ENCODE data around the gene UQCC5.

The UQCC5 gene

GRCh38 chr3:52533623-52534280 is 2.7 kb upstream of the UQCC5 start, which contains the start of gene NT5DC2 (continued):
- no peak for TF ChIP-seq ZSCAN18 (tag by site-specific recombination; IDR thresholded peaks at IDR 0.05)
- no peak for TF ChIP-seq ZNF112 (tag by site-specific recombination; IDR thresholded peaks at IDR 0.05)
- no peak for TF ChIP-seq ZNF280C (tag by site-specific recombination; IDR thresholded peaks at IDR 0.05)
- no peak for TF ChIP-seq ZNF785 (tag by site-specific recombination; IDR thresholded peaks at IDR 0.05)
- TF ChIP-seq ZNF121 (tag by site-specific recombination; IDR thresholded peaks at IDR 0.05): no peak
- no peak for TF ChIP-seq SCRT1 (tag by site-specific recombination; IDR thresholded peaks at IDR 0.05; ENCODE audit: borderline replicate concordance)
- peak; percentile 87 for TF ChIP-seq ZBTB8A (tag by site-specific recombination; IDR thresholded peaks at IDR 0.05)
- TF ChIP-seq ZNF391 (tag by site-specific recombination; IDR thresholded peaks at IDR 0.05; ENCODE audit: borderline replicate concordance, low read depth): no peak
- no peak for TF ChIP-seq KLF9 (tag by site-specific recombination; IDR thresholded peaks at IDR 0.05; ENCODE audit: low read depth)
- no peak for TF ChIP-seq ZNF426 (tag by site-specific recombination; IDR thresholded peaks at IDR 0.05)
- peak; percentile 69 for TF ChIP-seq ZBTB10 (tag by site-specific recombination; IDR thresholded peaks at IDR 0.05)
- no peak for TF ChIP-seq EGR2 (tag by site-specific recombination; IDR thresholded peaks at IDR 0.05; ENCODE audit: low read depth)
- no peak for TF ChIP-seq ZNF184 (tag by site-specific recombination; IDR thresholded peaks at IDR 0.05)
- TF ChIP-seq ZNF704 (tag by site-specific recombination; IDR thresholded peaks at IDR 0.05): no peak
- no peak for TF ChIP-seq ZNF596 (tag by site-specific recombination; IDR thresholded peaks at IDR 0.05)
- no peak for TF ChIP-seq ZFP37 (tag by site-specific recombination; IDR thresholded peaks at IDR 0.05)
- no peak for TF ChIP-seq ZNF366 (tag by site-specific recombination; conservative IDR thresholded peaks at IDR 0.05)
- no peak for TF ChIP-seq ZNF473 (tag by site-specific recombination; IDR thresholded peaks at IDR 0.05)
- TF ChIP-seq ZNF580 (tag by site-specific recombination; IDR thresholded peaks at IDR 0.05): no peak
- 0 out of 2 replicates have a peak, but pooled peaks have one; percentile 18 for TF ChIP-seq GLIS1 (tag by site-specific recombination; IDR thresholded peaks at IDR 0.05)
- TF ChIP-seq ZNF140 (tag by site-specific recombination; IDR thresholded peaks at IDR 0.05): no peak
- TF ChIP-seq ZNF10 (tag by site-specific recombination; IDR thresholded peaks at IDR 0.05): no peak
- no peak for TF ChIP-seq SCRT2 (tag by site-specific recombination; IDR thresholded peaks at IDR 0.05)
- TF ChIP-seq ZNF335 (tag by site-specific recombination; conservative IDR thresholded peaks at IDR 0.05): peak; percentile 64
- no peak for TF ChIP-seq ZNF132 (tag by site-specific recombination; IDR thresholded peaks at IDR 0.05; ENCODE audit: borderline replicate concordance)
- no peak for TF ChIP-seq ZNF175 (tag by site-specific recombination; IDR thresholded peaks at IDR 0.05)
- TF ChIP-seq HOXC10 (CRISPR knock-in tag; IDR thresholded peaks at IDR 0.05): no peak
- TF ChIP-seq ZNF37A (tag by site-specific recombination; IDR thresholded peaks at IDR 0.05): no peak
- no peak for TF ChIP-seq PRDM6 (tag by site-specific recombination; IDR thresholded peaks at IDR 0.05)
- no peak for TF ChIP-seq ZNF513 (tag by site-specific recombination; IDR thresholded peaks at IDR 0.05)
- TF ChIP-seq ZNF747 (tag by site-specific recombination; IDR thresholded peaks at IDR 0.05): no peak
